CD4-positive, alpha-beta T cell treated with Interferon gamma for 1 hour (primary cell): Measurements from ENCODE around the gene PLAC9.

Source experiments
- DNase-seq: peaks from one replicate; pipeline ENCODE4 v3.0.0-alpha.2; 2020

PLAC9 gene

GRCh38 chr10:80161321-80162083, 29.0 kb downstream of the PLAC9 start:
- DNase-seq = no peak

GRCh38 chr10:80163741-80164341, 31.3 kb downstream of the PLAC9 start:
- DNase-seq = no peak

DNA sequence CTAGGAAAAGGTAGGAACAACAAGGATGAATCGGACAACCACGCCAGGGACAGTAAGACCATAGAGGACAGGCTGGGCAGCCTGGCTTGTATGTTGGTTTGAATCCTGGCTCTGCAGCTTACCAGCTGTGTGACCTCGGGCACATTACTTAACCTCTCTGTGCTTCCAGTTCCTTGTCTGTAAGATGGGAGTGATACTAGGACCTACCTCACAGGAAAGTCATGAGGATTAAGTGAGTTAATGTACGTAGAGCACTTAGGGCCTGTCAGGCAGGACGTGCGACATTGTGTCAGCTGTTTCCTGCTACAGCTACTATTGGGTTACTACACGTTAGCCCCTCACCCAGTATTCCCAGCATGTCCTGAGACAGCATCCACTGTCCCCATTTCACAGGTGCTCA, 32.1 kb downstream of the PLAC9 start:
- no peak for DNase-seq

DNA sequence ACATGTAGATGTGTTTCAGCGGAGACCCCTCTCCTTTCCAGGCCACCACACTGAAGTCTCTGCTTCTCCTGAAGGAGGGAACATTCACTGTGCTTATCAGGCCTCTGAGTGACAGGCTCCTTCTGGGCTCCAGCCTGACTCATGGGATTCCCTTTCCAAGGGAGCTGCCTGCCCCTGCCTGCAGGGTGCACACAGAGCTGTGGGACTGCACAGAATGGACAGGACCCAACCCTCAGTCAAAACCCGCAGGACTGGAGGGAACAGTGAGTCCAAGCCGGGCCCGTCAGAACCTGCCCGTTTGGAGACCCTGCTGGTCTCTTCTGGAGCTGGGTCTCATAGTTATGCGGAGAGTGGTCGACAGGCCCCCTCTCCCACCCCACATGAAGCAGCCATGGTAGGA, 32.6 kb downstream of the PLAC9 start:
- DNase-seq = no peak

DNA sequence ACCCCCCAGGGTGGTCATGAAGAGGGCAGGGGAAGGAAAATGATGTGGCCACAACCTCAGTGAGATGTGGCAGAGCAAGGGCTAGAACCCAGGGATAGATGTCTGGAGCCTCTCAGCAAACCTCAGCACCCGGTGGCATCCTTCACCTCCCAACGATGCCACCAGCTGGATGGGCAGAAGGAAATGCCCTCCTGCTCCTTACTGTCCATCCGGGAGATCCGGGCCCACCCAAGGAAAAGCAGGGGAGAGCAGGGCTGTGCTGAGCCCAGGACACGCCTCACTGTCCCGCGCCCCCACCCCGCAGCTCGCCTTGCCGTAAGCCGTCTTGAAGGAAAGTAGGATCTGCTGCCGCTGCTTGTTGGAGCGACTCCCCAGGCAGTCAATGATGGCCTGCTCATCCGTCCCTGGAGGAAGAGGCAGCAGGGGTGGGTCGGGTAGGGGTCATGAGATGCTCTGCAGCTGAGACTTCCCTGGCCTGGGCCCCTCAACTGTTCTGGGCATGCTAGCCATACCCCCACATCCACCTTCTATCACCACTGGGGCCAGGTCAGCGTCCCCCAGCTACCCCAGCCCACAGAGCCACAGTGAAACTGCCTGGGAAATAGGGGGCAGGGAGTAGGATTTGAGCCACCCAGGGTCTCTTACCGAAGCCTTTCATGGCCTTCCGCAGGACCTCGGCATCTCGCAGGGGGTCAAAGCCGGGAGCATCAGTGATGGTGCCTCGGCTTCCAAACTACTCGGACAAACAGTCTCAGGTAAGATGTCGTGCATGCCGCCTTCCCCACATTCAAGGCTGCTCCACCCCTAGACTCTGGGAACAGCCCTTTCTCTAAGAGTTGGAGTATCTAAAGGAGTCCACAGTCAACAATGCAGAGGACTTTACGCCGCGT, 34.3 kb downstream of the PLAC9 start:
- no peak for DNase-seq

DNA sequence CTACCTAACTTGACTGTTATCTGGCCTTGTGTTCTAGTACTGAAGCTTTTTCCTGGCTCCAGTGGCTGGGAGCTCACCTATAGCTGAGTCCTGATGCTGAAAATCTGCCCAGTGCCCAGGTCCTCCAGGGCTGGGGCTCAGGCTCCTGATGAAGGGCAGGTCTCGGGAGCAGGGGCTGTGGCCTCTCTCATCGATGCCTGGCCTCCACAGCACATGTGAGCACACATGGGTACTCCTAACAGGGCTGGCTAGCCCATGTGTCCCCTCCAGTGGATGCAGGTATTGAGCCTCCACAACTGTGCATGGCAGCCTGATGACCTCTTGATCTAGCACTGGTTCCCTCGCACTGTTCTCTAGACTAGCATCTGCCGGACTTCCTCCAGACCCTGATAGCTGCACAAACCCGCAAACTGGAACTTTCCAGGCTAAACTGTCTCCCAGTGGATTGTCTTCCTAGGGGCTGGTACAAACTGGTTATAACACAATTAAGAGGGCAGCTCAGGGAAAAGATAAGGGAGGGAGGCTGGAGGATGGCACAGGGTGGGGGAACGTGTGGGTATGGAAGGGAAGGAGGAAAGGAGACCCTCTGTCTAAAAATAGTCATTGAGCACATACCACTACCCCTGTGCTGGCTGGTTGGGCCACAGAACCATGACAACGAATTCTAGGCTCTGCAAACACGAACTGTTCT, 35.1 kb downstream of the PLAC9 start:
- no peak for DNase-seq

- no peak for DNase-seq
Observed at GRCh38 chr10:80168162-80168511, 35.6 kb downstream of the PLAC9 start.

DNA sequence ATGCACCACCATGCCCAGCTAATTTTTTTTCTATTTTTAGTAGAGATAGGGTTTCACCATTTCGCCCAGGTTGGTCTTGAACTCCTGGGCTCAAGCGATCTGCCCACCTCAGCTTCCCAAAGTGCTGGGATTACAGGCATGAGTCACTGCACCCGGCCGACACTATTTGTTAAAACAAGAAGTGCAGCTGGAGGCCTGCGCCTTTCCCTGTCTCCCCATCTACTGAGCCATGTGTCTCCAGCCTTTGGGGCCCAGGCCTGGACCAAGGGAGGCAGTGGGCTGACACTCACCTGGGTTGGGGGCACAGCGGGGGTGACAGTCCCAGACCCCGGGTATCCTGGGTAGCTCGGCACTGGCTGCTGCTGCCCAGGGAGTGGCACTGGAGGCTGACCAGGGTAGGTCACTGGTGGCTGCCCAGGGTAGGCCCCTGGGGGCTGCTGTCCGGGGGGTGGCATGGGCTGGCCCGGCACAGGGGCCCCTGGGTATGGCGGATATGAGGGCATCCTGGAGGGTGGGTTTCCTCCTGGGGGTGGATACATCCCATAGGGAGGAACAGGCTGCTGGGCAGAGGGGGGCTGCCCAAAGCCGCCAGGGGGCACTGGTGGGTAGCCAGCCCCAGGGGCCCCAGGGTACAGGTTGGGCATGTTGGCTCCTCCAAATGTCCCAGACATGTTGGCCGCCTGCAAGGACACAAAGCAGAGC, 36.3 kb downstream of the PLAC9 start:
- no peak for DNase-seq

DNA sequence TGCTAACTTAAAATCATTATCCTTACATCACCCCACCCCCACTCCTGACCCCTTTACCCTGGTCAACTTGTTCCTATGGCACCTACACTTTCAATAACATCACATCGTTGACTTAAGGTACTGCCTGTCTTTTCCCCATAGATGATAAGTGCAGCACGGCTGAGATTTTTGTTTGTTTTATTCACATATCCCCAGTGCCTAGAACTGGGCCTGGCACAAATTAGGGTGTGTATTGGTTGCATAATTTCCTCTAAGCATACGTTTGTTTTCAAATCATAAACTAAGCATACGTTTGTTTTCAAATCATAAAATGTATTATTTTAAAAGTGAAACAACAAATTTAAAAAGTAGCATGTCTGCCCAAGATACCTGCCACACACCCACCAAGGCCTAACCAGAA, 37.5 kb downstream of the PLAC9 start:
- no peak for DNase-seq

DNA sequence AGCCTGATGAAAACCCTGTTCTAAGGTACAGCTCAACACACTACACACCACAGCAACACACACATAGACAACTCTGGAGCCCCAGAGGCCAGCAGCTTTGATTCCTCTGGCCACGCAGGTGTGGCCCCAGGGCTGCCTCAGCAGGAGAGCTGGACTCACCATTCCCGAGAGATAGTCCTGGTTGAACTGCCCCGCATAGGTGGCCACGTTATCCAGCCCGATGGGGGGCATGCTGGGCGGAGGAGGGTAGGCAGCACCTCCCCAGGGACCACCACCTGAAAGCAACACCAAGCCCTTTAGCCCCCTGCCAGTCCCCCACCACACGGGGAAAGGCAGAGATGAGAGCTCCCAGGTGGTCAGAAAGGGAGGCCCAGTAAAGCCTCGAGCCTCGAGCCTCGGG, 38.1 kb downstream of the PLAC9 start:
- no peak for DNase-seq

- no peak for DNase-seq
Observed at GRCh38 chr10:80171248-80171660, 38.7 kb downstream of the PLAC9 start.

GRCh38 chr10:80172896-80173295, 40.4 kb downstream of the PLAC9 start:
- no peak for DNase-seq

GRCh38 chr10:80173466-80173865, 40.9 kb downstream of the PLAC9 start:
- no peak for DNase-seq

DNA sequence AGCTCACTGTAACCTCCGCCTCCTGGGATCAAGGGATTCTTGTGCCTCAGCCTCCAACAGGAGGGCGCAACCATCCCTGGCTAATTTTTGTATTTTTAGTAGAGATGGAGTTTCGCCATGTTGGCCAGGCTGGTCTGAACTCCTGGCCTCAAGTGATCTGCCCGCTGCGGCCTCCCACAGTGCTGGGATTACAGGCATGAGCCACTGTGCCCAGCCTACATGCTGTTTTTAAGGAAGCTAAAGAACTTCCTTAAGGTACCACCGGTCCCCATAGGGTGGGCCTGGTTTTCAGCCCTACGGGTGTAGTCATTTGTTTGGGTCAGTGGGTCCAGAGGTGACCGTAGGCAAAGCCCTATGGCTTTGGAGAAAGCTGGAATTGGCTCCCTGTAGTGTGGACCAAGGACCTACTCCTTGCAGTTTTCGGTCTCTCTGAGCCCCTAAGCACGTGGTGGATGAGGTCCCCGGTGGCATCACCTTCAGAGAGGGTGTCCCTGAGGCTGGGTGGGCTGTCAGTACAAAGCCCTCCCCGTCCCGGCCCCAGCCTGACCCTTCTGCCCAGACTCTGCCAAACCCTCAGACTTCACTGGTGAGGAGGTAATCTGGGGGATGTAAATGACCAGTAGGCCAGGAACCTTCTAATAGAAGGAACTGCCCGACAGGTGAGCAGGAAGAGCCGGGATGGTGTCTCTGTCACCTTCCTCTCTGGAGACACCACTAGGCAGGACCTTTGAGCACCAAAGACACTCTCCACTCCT, 42.3 kb downstream of the PLAC9 start:
- DNase-seq = no peak

- DNase-seq = no peak
Observed at GRCh38 chr10:80176526-80176925, 44.0 kb downstream of the PLAC9 start.

DNA sequence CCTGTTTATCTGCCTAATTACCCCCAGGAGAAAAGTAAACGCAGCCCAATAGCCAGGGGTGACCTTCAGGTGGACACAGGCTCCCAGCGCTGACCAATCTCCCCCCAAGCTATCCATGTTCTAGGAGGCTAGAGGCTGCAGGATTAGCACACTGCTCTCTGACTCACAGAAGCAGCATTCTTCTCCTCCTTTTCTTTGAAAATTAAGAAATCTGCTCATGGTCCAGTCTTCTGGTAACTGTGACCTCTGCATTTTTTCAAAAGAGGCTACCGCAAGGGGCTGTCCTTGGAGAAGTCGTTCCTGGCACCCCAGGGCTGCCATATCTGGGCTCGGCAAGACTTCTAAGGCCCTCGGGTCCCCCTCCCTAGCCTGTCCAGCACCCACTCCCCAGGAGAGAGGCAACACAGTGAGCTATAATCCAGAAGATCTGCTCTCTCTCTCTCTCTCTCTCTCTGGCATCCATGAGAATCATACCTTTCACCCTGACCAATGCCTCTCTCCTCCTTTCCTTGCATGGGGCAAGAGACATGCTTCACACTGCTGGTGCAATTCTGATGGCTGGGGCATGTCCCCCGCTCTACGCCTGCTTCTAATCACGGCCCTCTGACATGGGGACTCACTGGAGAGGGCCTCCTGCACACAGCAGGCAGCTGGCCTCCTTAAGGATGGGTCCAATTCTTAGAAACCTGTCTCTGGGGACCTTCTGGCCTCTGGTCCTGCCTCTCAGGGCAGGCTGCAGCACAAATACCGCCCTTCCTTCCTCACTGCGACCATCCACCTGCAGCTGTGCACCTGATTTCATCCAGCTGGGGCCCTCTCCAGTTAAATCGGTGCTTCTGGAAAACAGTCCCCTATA, 45.5 kb downstream of the PLAC9 start:
- no peak for DNase-seq

GRCh38 chr10:80182986-80183385, 50.5 kb downstream of the PLAC9 start:
- DNase-seq = no peak

GRCh38 chr10:80183436-80183835, 50.9 kb downstream of the PLAC9 start:
- DNase-seq = no peak

GRCh38 chr10:80184291-80184690, 51.8 kb downstream of the PLAC9 start:
- no peak for DNase-seq

GRCh38 chr10:80185578-80186299, 53.2 kb downstream of the PLAC9 start:
- DNase-seq = no peak
